DOHH2 (cell line): ENCODE data around the gene HYAL2.
A peak's percentile ranks its signal among the peaks of the same experiment; 100 is the strongest.

Experiments used
- H3F3A ChIP-seq: fragments of 200-600 bp; sonication (generic), shearing (Covaris generic); 2 replicates; pipeline ENCODE4 v1.6.0; 2016; ENCODE audit warnings: antibody characterized with exemption, mild to moderate bottlenecking; ENCODE audit not compliant: control insufficient read depth, insufficient read depth
- H3K27ac ChIP-seq: fragments of 200-600 bp; sonication (generic); 2 replicates; pipeline ENCODE4 v1.5.1; 2014; ENCODE audit warnings: low read depth, mild to moderate bottlenecking, low read length, moderate library complexity
- H3K27me3 ChIP-seq: fragments of 200-600 bp; sonication (generic); 2 replicates; pipeline ENCODE4 v1.6.1; 2014; ENCODE audit warnings: mild to moderate bottlenecking, low read length, mixed read lengths; ENCODE audit not compliant: control insufficient read depth
- H3K36me3 ChIP-seq: fragments of 200-600 bp; sonication (generic); 2 replicates; pipeline ENCODE4 v1.6.1; 2014; ENCODE audit warnings: mild to moderate bottlenecking, low read length, moderate library complexity, mixed read lengths; ENCODE audit not compliant: control insufficient read depth
- H3K4me1 ChIP-seq: fragments of 200-600 bp; sonication (generic); 2 replicates; pipeline ENCODE4 v1.6.1; 2014; ENCODE audit warnings: mild to moderate bottlenecking, low read length, mixed read lengths; ENCODE audit not compliant: control insufficient read depth
- H3K4me2 ChIP-seq: fragments of 200-600 bp; sonication (generic); 2 replicates; pipeline ENCODE4 v1.6.0; 2014; ENCODE audit warnings: mild to moderate bottlenecking, low read length, moderate library complexity
- H3K4me3 ChIP-seq: fragments of 200-600 bp; sonication (generic); 2 replicates; pipeline ENCODE4 v1.5.1; 2014; ENCODE audit warnings: mild to moderate bottlenecking, low read length, mixed read lengths
- H3K79me2 ChIP-seq: fragments of 200-600 bp; sonication (generic); 2 replicates; pipeline ENCODE4 v1.6.1; 2014; ENCODE audit warnings: mild to moderate bottlenecking, low read length, mixed read lengths; ENCODE audit not compliant: control insufficient read depth
- H3K9me2 ChIP-seq: fragments of 200-600 bp; sonication (generic); replicated peaks from 2 replicates; pipeline ENCODE4 v1.6.1; 2014; ENCODE audit warnings: mild to moderate bottlenecking, low read length, mixed read lengths; ENCODE audit not compliant: control insufficient read depth
- H3K9me3 ChIP-seq: fragments of 200-600 bp; sonication (generic); 2 replicates; pipeline ENCODE4 v1.6.1; 2014; ENCODE audit warnings: antibody characterized with exemption, low read length, mixed read lengths; ENCODE audit not compliant: control insufficient read depth, insufficient read depth
- H4K20me1 ChIP-seq: fragments of 200-600 bp; sonication (generic); 2 replicates; pipeline ENCODE4 v1.6.0; 2014; ENCODE audit warnings: low read depth, mild to moderate bottlenecking, antibody characterized with exemption, low read length, moderate library complexity; ENCODE audit not compliant: control insufficient read depth, insufficient read depth
- CTCF ChIP-seq: fragments of 200-600 bp; sonication (generic); IDR thresholded peaks from one replicate; pipeline ENCODE4 v1.5.1; 2014; ENCODE audit warnings: antibody characterized with exemption, mild to moderate bottlenecking, low read depth, low read length; ENCODE audit not compliant: poor library complexity, severe bottlenecking
- EZH2phosphoT487 ChIP-seq: fragments of 200-600 bp; sonication (generic); IDR thresholded peaks from 2 replicates; pipeline ENCODE4 v1.6.1; 2017; ENCODE audit warnings: borderline replicate concordance, mild to moderate bottlenecking, antibody characterized with exemption, low read length, moderate library complexity, mixed read lengths

HYAL2 gene

GRCh38 chr3:50298836-50299637 is 23.5 kb downstream of the HYAL2 start, which contains the start of the genes HYAL3 and NAA80:
TSS of gene HYAL3 (minus strand) at chr3:50299405. CDS start at chr3:50295602, 3,803 bp downstream.
TSS of gene NAA80 (minus strand) at chr3:50299405. CDS start at chr3:50297463, 1,942 bp downstream.
- Histone ChIP-seq H3K36me3 (no peaks in the 10 kb centered on the region), H3K27ac (peak within 1 kb of the TSS; percentile 66), H3K4me2 (peak within 1 kb of the TSS; percentile 98), H3K27me3 (no peaks in the 10 kb centered on the region), H3K9me2 (no peaks in the 10 kb centered on the region), H3K4me3 (peak within 1 kb of the TSS; percentile 98), H3K9me3 (no peaks in the 10 kb centered on the region), H3K79me2 (0 out of 2 replicates have a peak, but pooled peaks cover 3% of the 10 kb centered on the region), H3F3A (peaks cover 4% of the 10 kb centered on the region; the same call in 1 of the 2 replicates), H3K4me1 (peaks cover 17% of the 10 kb centered on the region), H4K20me1 (no peaks in the 10 kb centered on the region)
- TF ChIP-seq CTCF (peak; percentile 74), EZH2phosphoT487 (no peak)

- peak overlapping the region; percentile 98 for H3K4me3 ChIP-seq
- no peak for TF ChIP-seq EZH2phosphoT487
- TF ChIP-seq CTCF, result no peak
- H3K27me3 ChIP-seq, result no peaks in the 10 kb centered on the region
- H3F3A ChIP-seq, result peaks cover 4% of the 10 kb centered on the region; the same call in 1 of the 2 replicates
- H3K4me2 ChIP-seq, result peak overlapping the region; percentile 98
- H3K27ac ChIP-seq, result no peak overlapping the region
- H3K79me2 ChIP-seq, result 0 out of 2 replicates have a peak, but pooled peaks cover 3% of the 10 kb centered on the region
- no peaks in the 10 kb centered on the region for H4K20me1 ChIP-seq
- H3K4me1 ChIP-seq, result peaks cover 21% of the 10 kb centered on the region
- H3K9me3 ChIP-seq, result no peaks in the 10 kb centered on the region
- H3K9me2 ChIP-seq, result no peaks in the 10 kb centered on the region
- no peaks in the 10 kb centered on the region for H3K36me3 ChIP-seq
Measured at GRCh38 chr3:50297896-50298725, 24.4 kb downstream of the HYAL2 start.

GRCh38 chr3:50297384-50297775 is 25.2 kb downstream of the HYAL2 start:
- no peak overlapping the region for H3K4me2 ChIP-seq
- no peak overlapping the region for H3K4me3 ChIP-seq
- H3K4me1 ChIP-seq, result peaks cover 27% of the 10 kb centered on the region
- H3K36me3 ChIP-seq, result no peaks in the 10 kb centered on the region
- no peaks in the 10 kb centered on the region for H3K27me3 ChIP-seq
- no peaks in the 10 kb centered on the region for H4K20me1 ChIP-seq
- H3K79me2 ChIP-seq, result 0 out of 2 replicates have a peak, but pooled peaks cover 3% of the 10 kb centered on the region
- no peaks in the 10 kb centered on the region for H3K9me3 ChIP-seq
- TF ChIP-seq CTCF (no peak), EZH2phosphoT487 (no peak)
- H3K9me2 ChIP-seq, result no peaks in the 10 kb centered on the region
- H3K27ac ChIP-seq, result no peak overlapping the region
- peaks cover 4% of the 10 kb centered on the region; the same call in 1 of the 2 replicates for H3F3A ChIP-seq
